GM19455 (cell line): Measurements from ENCODE around the gene EIF4G3.
"Not testable (repeated sequence)": the region's sequence is repeated elsewhere in the genome, so short reads cannot be mapped to it uniquely, and the experiment has no call there.

Experiments
- ATAC-seq: cut with Tn5 transposase; IDR thresholded peaks from one replicate; pipeline ENCODE4 v1.9.1; 2021; ENCODE audit not compliant: unreplicated experiment

Gene EIF4G3

DNA sequence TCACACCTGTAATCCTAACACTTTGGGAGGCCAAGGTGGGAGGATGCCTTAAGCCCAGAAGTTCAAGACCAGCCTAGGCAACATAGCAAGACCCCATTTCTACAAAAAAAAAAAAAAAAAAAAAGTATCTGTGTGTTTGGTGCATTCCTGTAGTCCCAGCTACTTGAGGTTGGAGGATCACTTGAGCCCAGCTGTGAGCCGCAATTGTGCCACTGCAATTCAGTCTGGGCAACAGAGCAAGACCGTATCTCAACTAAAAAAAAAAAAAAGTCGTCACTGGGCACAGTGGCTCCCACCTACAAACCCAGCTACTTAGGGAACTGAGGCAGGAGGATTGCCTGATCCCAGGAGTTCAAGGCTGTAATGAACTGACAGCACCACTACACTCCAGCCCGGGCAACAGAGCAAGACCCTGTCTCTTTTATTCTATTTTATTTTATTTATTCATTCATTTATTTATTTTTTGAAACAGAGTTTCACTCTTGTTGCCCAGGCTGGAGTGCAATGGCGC, 8.6 kb upstream of the EIF4G3 start:
- ATAC-seq: no peak

DNA sequence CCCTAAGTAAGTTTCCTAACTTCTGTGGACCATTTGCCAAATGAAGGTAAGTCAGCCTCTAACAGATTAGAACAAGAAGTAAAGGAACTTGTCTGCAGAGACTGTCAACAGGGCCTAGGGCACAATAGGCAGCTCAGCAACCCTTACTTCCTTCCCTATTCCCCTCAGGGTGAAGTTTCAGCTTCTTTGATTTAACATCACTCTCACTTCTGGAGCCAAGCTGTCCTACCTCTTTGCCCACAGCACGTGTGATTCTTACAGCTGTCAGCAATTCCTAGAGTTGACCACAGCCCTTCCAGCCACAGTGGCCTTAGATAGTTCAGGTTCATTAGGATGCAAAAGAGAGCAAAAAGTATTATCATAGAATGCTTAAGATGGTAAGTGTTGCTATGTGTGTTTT, 7.6 kb upstream of the EIF4G3 start:
- no peak for ATAC-seq

DNA sequence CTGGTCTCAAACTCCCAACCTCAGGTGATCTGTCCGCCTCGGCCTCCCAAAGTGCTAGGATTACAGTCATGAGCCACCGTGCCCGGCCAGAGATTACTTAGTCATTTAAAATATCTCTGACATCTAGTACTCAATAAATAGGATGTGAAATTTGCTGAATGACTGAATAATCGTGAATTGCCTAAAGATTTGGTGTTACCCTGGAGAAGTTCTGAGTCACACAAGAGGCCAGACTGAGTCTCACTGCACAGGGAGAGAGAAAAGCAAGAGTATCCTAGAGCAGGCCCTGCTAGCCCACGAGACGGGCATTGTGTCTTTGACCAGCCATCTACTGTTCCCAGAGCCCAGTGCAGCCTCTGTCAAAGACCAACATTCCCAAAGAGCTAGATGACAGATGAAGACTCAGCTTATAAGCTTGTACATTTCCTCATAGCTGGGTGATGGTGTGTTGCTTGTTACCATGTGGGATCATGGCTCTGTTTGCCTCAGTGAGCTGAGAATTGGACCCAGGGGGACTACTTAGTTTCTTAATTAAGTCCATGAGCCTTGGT, 5.6 kb upstream of the EIF4G3 start:
- no peak for ATAC-seq

DNA sequence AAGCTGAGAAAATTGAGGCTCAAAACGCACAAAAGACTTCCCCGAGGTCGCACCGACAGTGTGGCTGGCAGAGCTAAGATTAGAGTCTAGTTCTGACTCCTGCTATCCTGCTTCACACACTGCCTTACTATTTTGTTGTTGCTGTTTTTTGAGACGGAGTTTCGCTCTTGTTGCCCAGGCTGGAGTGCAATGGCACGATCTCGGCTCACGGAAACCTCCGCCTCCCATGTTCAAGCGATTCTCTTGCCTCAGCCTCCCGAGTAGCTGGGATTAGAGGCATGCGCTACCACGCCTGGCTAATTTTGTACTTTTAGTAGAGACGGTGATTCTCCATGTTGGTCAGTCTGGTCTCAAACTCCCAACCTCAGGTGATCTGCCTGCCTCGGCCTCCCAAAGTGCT, 1.6 kb upstream of the EIF4G3 start:
- ATAC-seq: not testable (repeated sequence)

DNA sequence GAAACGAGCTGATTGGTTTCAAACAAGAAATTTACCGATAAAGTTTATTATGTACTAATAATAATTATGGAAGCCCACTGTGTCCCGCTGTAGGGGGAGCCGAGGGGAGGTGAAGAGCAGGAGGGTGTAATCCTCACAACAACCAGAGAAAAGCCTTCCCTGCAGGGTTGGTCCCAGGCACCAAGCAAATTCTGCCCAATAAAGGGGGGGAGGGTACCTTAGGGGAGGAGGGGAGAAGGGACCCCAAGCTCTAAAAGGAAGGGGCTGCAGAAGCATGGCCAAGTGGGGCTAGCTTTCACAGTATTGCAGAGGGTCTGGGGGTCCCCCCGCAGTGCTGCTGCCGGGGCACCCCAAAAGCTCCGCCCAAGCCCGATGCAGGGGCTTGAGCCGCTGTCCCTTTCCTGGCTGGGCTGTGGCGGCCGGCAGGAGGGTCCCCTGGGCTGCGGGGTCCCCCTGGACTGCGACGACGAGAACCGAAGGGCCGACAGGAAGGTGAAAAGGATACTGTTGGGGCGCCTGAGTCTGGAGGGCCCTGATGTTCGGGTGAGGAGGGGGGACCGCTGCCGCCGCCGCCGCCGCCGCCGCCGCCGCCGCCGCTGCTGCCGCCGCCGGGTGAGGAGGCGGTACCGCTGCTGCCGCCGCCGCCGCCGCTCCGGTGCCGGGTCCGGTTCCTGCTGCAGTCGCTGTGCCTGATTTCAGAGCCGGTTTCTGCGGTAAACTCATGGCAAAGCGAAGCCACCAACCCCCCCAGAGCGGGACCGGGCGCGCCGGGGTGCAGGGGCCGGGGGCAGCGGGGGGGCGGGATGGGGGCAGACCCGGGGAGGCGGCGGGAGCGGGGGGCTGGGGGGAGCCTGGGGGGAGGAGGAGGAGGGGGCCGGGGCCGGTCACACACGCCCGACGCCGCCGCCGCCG, 771 bp downstream of the EIF4G3 start:
- peak; percentile 19 for ATAC-seq

DNA sequence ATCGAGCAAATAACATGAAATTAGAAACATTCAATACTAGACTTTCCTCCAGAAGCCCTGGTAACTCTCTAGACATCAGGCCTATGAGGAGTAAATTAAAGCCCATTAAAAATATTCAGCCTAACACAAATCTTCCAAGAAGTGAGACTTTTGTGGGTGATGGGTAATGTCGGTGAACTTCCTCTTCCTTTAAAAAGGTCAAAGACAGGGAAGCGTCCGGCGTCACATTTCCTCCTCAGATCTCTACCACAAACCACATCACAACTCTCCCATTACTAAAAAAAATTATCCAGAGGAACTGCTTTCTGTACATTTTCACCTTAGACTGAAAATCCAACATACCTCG, 1.4 kb downstream of the EIF4G3 start:
- no peak for ATAC-seq

DNA sequence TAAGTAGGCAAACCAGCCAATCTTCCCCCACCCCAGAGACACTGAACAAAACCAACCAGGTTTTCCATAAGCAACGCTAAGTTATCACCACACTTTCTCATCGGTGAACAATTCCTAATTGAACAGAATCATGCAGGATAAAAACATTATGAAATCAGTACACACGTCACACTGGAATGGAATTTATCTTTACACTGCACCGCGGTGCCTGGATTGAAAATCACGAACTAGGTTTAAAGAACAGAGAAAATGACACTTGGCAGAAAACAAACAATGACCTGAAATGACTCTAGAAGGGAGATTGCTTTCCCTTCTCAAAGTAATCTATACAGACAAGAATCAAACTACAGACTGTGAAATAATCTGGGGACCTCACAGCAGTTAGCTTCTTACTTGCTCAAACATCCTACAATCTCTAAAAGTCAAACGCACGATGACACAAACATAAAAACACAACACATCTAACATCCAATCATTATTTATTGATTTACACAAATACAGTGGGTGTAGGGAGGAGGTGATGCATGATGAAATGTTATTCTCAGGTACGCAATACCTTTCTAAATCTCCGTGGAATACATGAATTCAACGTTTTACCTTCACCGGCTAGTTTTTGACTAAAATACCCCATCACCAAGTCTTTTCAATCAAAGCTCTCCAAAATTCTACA, 1.9 kb downstream of the EIF4G3 start:
- no peak for ATAC-seq

DNA sequence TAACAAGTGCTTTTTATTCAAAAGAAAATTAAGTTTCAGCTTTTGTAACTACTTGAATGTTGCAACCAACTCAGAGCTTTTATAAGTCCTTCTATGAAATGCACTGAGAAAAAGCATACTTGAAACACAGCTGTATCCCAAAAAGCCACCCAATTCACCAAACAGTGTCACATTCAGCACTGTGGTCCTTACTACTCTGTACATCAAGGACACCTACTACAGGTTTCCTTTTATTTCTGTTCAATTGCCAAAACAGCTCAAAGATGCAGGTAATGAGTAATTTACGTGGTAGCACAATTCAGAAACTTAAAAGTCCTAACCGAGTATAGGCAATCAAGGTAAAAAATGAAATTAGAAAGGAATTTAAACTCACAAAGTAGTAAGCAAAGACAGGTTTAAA, 2.5 kb downstream of the EIF4G3 start:
- ATAC-seq: no peak

DNA sequence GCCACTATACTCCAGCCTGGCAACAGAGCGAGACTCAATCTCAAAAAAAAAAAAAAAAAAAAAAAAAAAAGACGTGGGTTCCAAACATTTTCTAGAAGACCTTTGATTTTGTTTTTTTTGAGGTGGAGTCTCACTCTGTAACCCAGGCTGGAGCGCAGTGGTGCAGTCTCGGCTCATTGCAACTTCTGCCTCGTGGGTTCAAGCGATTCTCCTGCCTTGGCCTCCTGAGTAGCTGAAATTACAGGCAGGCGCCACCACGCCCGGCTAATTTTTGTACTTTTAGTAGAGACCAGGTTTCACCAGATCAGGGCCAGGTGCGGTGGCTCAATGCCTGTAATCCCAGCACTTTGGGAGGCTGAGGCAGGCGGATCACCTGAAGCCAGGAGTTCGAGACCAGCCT, 3.6 kb downstream of the EIF4G3 start:
- ATAC-seq: not testable (repeated sequence)

DNA sequence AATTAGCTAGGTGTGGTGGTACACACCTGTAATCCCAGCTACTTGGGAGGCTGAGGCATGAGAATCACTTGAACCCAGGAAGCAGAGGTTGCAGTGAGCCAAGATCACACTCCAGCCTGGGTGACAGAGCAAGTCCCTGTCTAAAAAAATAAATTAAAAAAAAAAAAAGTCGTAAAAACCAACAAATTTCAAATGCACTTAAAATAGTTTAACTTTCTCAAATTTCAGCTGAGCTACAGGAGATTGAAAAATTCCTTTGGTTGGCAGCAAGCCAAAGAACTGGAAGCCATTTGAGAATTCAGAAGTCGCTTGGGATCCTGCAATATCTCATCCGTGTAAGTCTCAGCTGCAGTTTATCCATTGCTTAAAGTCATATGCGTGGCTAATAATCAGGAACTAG, 5.9 kb downstream of the EIF4G3 start:
- not testable (repeated sequence) for ATAC-seq

DNA sequence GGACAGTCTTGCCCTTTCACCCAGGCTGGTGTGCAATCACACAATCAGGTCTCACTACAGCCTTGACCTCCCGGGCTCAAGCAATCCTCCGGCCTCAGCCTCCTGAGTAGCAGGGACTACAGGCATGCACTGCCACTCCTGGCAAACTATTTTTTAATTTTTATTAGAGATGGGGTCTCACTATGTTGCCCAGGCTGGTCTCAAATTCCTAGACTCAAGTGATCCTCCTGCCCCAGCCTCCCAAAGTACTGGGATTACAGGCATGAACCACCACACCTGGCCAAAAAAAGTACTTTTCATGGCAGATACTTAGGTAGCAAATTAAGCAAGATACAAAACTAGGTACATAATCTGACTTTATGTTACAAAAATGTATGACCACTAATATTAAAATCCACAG, 8.3 kb downstream of the EIF4G3 start:
- ATAC-seq: no peak

DNA sequence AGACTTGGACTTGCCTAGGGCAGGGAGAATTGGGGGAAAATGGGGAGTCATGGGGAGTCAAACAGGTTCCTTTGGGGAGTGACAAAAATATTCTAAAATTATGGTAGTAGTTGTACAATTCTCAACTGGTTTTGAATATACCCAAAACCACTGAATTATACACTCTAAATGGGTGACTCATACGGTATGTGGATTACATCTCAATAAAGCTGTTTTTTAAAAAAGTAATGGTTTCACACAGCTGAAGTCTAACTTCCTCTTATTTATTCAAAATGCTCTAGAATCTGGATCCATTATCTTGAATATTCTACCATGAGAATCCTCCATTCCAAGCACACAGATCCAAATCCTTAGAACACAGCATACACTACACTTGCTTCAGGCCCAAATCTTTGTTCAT, 11.1 kb downstream of the EIF4G3 start:
- ATAC-seq: no peak

DNA sequence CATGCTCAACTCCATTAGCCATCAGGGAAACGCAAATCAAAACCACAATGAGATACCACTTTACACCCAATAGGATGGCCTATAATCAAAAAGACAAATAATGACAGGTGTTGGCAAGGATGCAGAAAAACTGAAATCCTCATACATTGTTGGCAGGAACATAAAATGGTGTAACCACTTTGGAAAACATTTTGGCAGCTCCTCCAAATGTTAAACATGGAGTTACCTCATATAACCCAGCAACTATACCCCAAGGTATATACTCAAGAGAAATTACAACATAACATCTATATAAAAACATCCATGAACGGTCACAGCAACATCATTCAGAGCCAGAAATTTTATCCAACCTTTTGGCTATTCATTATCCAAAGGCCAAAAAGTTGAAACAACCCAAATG, 11.6 kb downstream of the EIF4G3 start:
- ATAC-seq: no peak

DNA sequence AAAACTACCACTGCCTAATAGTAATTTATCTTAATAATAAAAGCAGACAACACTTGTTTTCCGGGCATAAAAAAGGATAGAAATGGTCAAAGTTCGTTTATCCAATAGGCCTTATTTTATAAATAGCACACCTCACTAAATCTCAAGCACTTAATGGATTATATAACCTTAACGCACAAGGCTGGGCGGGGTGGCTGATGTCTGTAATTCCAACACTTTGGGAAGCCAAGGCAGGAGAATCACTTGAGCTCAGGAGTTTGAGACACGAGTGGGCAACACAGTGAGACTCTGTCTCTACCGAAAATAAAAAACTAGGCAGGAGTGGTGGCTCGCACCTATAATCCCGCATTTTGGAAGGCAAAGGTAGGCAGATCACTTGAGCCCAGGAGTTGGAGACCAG, 12.4 kb downstream of the EIF4G3 start:
- ATAC-seq: no peak

DNA sequence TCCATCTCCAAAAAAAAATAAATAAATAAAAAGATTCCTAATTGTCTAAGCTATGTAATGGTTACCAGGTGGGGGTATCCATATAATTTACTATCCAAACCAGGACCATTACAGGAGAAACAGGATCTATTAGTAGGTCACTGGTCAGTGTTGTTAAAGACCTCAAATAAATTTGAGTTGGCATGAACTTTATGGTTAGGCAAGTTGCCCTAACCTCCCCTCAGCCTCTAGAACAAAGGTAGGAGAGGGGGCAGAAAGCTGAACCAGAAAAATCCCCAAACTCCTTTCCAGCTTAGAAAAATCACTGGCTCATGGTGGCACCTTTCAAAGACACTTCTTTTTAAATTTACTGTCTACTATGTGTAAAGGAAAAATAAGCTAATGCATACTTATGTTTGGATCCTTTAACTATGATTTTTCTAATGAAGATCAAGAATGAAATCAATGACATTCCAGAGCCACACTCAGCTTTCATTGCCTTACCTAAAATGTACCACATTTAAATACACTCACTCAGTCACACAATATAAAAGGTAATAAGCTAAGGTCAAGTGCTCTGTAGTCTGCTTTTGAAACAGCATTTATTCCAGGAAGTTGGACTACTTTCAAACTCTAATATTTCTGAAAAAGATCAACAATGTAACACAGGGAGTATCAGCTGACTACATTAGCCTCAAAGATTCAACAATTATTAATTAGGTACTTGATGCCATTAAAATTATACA, 13.8 kb downstream of the EIF4G3 start:
- no peak for ATAC-seq

DNA sequence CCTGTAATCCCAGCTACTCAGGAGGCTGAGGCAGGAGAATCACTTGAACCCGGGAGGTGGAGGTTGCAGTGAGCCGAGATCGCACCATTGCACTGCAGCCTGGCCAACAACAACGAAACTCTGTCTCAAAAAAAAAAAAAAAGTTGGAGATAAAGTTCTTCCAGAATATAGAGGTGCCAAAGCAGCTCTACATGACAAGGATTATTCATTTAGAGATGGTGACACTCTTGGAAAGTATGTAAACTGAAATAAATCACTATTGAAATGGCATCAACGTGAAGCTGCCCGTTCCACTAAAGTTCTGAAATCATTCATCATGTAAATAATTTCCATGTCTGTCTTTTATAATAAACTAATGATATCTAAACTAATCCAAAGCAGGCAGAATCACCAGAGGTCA, 14.9 kb downstream of the EIF4G3 start:
- no peak for ATAC-seq

DNA sequence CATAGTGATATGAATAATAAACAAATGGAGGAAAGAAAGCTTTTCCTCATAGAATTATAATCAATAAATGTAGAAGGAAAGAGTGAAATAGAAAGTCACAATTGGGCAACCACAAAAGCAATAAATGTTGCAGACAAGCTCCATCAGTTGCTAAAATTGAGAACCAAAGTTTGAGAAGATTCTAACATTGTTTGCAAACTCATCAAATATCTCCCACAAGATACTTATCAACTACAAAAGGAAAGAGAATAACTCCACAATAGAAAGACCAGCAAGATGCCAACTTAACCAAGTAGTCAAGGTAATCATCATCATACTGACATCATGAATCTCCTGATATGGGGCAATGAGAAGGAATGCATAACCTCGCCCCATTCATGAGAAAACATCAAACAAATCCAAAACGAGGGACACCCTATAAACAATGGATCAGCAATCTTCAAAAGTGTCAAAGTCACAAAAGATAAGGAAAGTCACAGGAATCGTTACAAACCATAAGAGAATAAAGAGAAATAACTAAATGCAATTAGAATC, 16.4 kb downstream of the EIF4G3 start:
- no peak for ATAC-seq

DNA sequence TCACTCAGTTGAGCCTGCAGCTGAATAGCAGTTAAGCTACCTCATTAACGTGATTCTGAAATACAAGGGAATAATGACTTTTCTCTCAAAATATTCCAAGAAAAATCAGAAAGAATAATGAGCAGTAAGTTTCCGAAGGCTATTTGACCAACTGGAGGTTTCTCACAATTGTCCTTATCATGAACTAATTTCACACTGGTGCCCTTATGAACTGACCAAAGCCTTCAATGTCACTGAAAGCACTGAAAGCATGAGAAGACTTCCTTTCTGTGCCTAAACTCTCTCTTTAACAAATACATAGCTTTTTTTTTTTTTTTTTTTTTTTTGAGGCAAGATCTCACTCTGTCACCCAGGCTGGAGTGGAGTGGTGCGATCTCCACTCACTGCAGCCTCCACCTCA, 18.8 kb downstream of the EIF4G3 start:
- no peak for ATAC-seq

DNA sequence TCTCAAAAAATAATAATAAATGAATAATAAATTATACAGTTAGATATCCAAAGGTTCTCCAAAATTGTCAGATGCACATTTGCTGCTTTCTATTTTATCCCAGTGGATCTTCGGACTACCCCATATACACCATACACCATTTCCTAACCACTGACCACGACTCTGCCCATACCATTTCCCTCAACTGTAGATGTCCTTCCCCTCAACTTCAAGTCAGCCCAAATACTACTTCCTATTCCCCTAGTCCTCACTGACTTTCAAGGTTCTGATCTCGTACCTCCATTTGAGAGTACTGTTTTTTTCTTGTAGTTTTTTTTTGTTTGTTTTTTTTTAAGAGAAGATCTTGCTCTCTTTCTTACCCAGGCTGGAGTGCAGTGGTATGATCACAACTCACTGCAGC, 19.6 kb downstream of the EIF4G3 start:
- no peak for ATAC-seq

DNA sequence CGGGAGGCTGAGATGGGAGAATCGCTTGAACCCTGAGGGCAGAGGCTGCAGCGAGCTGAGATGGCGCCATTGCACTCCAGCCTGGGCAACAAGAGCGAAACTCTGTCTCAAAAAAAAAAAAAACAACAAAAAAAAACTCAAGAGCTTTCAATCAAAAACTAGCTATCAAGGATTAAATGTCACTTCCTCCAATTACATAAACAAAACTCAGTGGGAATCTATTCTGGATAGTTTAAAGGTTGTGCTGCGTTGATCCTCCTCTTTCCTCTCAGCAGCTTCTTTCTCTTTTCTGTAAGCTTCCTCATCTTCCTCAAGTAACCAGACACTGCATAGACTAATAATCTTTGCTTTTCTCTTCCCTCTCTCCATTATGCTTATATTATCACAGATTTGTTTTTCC, 20.7 kb downstream of the EIF4G3 start:
- ATAC-seq: no peak

DNA sequence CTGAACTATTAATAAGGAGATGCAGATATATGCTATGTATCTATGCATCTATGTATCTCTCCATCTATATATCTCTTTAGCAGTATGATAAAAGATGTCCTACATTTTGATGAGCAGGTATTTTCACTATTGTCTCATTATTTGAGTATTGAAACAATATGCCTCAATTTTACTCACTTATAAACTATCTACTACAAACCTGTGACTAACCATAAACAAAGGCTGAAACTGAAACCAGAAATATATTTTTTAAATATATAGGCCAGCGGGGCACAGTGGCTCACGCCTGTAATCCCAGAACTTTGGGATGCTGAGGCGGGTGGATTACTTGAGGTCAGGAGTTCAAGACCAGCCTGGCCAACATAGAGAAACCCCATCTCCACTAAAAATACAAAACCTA, 22.0 kb downstream of the EIF4G3 start:
- ATAC-seq: no peak
